ENCODE results near the gene CWC22.

DNA sequence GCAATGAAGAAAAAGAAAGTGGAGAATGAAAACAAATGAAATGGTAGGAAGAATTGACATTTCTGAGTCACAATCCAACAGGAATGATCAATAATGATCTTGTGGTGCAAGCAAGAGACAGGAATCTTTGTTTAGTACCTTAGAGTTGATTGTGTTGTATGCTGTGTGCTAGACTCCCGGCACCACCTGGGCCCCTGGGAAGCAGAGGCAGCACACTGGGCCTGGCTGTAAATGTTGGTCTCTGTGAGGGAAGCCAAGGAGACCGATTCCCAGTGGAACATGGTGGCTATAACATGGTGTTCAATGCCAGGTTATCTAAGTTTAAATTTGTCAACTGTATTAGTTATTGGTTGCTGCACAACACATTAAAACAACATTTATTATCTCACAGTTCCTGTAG lies 9.8 kb upstream of the CWC22 start:
- TF ChIP-seq, protein P1, sequence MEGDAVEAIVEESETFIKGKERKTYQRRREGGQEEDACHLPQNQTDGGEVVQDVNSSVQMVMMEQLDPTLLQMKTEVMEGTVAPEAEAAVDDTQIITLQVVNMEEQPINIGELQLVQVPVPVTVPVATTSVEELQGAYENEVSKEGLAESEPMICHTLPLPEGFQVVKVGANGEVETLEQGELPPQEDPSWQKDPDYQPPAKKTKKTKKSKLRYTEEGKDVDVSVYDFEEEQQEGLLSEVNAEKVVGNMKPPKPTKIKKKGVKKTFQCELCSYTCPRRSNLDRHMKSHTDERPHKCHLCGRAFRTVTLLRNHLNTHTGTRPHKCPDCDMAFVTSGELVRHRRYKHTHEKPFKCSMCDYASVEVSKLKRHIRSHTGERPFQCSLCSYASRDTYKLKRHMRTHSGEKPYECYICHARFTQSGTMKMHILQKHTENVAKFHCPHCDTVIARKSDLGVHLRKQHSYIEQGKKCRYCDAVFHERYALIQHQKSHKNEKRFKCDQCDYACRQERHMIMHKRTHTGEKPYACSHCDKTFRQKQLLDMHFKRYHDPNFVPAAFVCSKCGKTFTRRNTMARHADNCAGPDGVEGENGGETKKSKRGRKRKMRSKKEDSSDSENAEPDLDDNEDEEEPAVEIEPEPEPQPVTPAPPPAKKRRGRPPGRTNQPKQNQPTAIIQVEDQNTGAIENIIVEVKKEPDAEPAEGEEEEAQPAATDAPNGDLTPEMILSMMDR (IDR thresholded peaks at IDR 0.05) = no peak
- TF ChIP-seq POLR2A (IDR thresholded peaks at IDR 0.05; ENCODE audit: low read depth) (no peak), POLR2AphosphoS5 (IDR thresholded peaks at IDR 0.05) (no peak)

Measured in esophagus muscularis mucosa (tissue), 3 donors.